ENCODE results near the gene IGFBP2. TPM values are rescaled to one million over a fixed set of nuclear protein-coding genes. Genes with fewer than 3 reads are reported as not detected.

IGFBP2 gene
- total and polyA plus RNA-seq, 2 of the 8 experiments (the other 6 are each of a cell fraction or from before 2014, with no cell fraction given): 326 to 782 TPM

- TF ChIP-seq SRF (IDR thresholded peaks at IDR 0.05; ENCODE audit: low read depth, low read length): no peak
These were observed 43.4 kb upstream of the IGFBP2 start (continued) for GRCh38 chr2:216589791-216590190.

Data from H1 (cell line).